Activated CD8-positive, alpha-beta memory T cell treated with anti-CD3 and anti-CD28 coated beads, Interleukin-2, amount 10 ng/mL, durations not matched to agents 7 days and 5 days (primary cell): Measurements from ENCODE around the gene WDR4. TPM values are rescaled to one million over a fixed set of nuclear protein-coding genes. Genes with fewer than 3 reads are reported as not detected.
"Not testable (repeated sequence)": the region's sequence is repeated elsewhere in the genome, so short reads cannot be mapped to it uniquely, and the experiment has no call there.

Source experiments
- ATAC-seq: fragments of 150-1000 bp; cut with Tn5 transposase; one replicate; pipeline ENCODE4 v1.10.0; 2021; ENCODE audit warnings: moderate library complexity
- CTCF ChIA-PET: fragments of 350-600 bp; sonication (Branson Sonifier 250); formaldehyde crosslinking; loops from one replicate; lab custom pipeline; 2021; ENCODE audit warnings: antibody characterized with exemption; lab: Charles Lee
- DNase-seq: peaks from one replicate; pipeline ENCODE4 v3.0.0-alpha.2; 2020
- H3K27ac Mint-ChIP-seq: one replicate; pipeline ENCODE4 v1.8.0; 2021; ENCODE audit warnings: mild to moderate bottlenecking, mixed read lengths
- H3K27me3 Mint-ChIP-seq: one replicate; pipeline ENCODE4 v1.8.0; 2021; ENCODE audit warnings: mixed read lengths
- H3K36me3 Mint-ChIP-seq: one replicate; pipeline ENCODE4 v1.8.0; 2021; ENCODE audit warnings: mild to moderate bottlenecking, mixed read lengths
- H3K4me1 Mint-ChIP-seq: one replicate; pipeline ENCODE4 v1.8.0; 2021; ENCODE audit warnings: mixed read lengths
- H3K4me3 Mint-ChIP-seq: one replicate; pipeline ENCODE4 v1.8.0; 2021; ENCODE audit warnings: mild to moderate bottlenecking, moderate library complexity, mixed read lengths
- H3K9me3 Mint-ChIP-seq: one replicate; pipeline ENCODE4 v1.8.0; 2022; ENCODE audit warnings: low read depth, mixed read lengths
- total RNA-seq, 2 experiments: library from RNA; stranded (reverse); gene quantifications; one replicate each; pipeline ENCODE4 v1.2.3, GENCODE V29; 2021

WDR4 gene
- total RNA-seq, result 10 to 100 TPM; 39.7 to 43.6 TPM

DNA sequence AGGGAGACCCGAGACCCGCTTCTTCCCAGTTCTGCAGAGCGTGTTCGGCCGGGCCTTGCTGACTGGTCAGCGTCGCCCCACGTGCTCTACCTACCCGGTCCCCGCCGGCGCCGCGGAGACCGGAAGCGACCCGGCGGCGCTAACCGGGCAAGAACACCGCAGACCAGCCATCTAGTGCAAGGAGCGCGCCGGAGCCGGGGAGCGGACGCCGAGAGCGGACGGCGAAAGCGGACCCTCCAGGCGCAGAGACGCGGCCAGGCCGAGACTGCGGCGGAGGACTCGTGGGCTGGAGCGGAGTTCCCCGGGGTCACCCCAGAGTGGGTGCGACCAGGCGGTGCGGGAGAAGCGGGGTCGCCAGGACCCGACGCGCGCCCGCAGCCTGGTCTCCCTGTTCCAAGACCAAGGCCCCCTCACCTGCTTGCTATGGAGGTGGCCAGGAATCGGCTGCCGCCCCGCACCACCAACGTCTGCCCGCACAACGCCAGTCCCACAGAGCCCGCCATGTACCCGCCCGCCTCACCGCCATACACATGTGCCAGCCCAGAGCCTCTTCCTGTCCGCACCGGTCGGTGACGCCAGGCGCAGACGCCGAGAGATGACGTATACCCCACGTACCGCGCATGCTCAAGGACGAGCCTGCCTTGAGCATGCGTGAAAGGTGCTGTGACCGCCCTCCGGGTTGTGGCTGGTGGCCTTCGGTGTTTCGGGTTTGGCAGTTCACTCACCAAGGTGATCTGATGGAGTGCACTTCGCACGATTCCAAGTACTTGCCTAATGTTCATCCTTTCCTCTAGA, at the start of gene WDR4:
WDR4 (minus strand) TSS at position 547 of the 795 bp plus-strand sequence; CDS start at position 503, 44 bp downstream.
- Mint-ChIP-seq H3K27ac (peak within 1 kb of the TSS; percentile 95), H3K4me1 (peaks cover 29% of the 10 kb centered on the region), H3K4me3 (peak within 1 kb of the TSS; percentile 92), H3K9me3 (no peaks in the 10 kb centered on the region), H3K27me3 (peaks cover 2% of the 10 kb centered on the region), H3K36me3 (peaks cover 18% of the 10 kb centered on the region)
- peak; percentile 99 for DNase-seq
- CTCF ChIA-PET, result interaction anchor here (1.1 to 1.3 kb wide), 2 partner anchors 14 to 286 kb away, joined by 6 read pairs; partner anchors contain the start of gene NDUFV3
- ATAC-seq, result peak; percentile 92

DNA sequence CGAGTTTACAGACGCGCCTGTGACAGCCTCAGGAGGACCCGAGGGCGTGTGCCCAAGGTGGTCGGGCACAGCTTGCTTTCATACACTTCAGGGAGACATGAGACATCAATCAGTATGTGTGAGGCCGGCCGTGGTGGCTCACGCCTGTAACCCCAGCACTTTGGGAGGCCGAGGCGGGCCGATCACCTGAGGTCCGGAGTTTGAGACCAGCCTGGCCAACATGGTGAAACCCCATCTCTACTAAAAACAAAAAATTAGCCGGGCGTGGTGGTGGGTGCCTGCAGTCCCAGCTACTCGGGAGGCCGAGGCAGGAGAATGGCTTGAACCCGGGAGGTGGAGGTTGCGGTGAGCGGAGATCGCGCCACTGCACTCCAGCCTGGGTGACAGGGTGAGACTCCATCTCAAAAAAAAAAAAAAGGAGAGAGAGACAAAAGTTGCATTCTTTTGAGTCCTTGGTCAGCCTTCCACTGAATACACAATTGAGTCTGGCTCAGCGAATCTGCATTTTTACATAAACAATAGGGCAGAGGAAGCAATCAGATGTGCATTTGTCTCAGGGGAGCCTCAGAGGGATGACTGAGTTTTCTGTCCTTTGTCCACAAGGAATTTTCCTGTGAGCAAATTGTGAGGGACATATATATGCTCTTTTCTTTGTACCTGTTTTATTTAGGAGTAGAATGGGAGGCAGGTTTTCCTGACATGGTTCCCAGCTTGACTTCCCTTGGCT, 48.3 kb upstream of the WDR4 start:
- H3K27ac Mint-ChIP-seq, ATAC-seq, H3K36me3 Mint-ChIP-seq, H3K27me3 Mint-ChIP-seq, H3K4me3 Mint-ChIP-seq, DNase-seq, H3K9me3 Mint-ChIP-seq, CTCF ChIA-PET: not testable (repeated sequence)
- peaks cover 16% of the 10 kb centered on the region for H3K4me1 Mint-ChIP-seq

GRCh38 chr21:42925114-42925926, 46.0 kb upstream of the WDR4 start, which contains the start of gene ERVH48-1:
Gene ERVH48-1 (minus strand): TSS chr21:42925630. CDS start chr21:42919006, 6,624 bp downstream.
- no peak within 1 kb of the TSS for H3K4me3 Mint-ChIP-seq
- peaks cover 15% of the 10 kb centered on the region for H3K4me1 Mint-ChIP-seq
- H3K9me3 Mint-ChIP-seq, result no peaks in the 10 kb centered on the region
- CTCF ChIA-PET, result no interaction called here
- ATAC-seq (no peak), DNase-seq (no peak)
- no peaks in the 10 kb centered on the region for H3K27me3 Mint-ChIP-seq
- peak within 1 kb of the TSS; percentile 87 for H3K27ac Mint-ChIP-seq
- no peaks in the 10 kb centered on the region for H3K36me3 Mint-ChIP-seq

GRCh38 chr21:42924433-42924751, 45.1 kb upstream of the WDR4 start:
- CTCF ChIA-PET, result no interaction called here
- Mint-ChIP-seq H3K36me3 (no peaks in the 10 kb centered on the region), H3K9me3 (no peaks in the 10 kb centered on the region), H3K27ac (peak overlapping the region; percentile 87), H3K4me1 (peaks cover 15% of the 10 kb centered on the region), H3K4me3 (peak overlapping the region; percentile 51), H3K27me3 (no peaks in the 10 kb centered on the region)
- ATAC-seq (no peak), DNase-seq (no peak)

DNA sequence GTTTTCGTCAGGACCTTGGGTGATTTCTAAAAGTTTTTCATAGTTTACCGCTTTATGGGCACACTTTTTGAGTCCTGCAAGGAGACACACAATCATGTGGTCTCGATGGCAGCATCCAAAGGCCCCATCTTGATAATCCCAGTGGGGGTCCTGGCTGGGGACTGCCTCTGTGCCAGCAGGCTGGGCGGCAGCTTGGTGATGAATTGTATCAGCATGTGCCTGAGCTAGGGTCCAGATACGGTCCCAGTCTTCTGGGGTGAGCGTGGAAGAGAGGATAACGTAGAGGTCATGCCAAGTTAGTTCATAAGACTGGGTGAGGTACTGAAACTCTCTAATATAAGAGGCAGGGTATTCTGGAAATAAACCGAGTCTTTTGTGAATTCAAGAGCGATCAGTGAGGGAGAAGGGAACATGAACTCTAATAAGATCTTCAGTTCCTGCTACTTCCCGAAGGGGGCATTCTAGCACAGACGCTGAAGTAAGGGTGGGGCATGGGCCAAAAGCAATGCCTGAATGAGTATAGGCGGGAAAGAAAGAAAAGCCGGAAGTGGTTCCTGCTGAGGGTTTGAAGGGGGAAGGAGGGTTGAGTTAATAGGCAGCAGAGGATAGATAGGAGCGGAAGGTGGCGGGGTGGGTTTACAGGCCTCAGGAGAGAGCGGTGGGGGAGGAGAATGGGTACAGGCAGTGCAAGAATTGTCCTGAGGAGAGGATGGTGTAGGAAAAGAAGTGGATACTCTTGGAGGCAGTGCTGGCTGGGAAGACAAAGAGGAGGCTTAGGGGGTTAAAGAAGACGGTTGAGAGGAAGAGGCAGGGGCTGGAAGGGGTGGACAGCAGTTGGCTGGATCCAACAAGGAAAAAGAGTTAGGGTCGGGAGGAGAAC, 44.5 kb upstream of the WDR4 start:
- Mint-ChIP-seq H3K27ac (peak overlapping the region; percentile 87), H3K4me1 (peaks cover 15% of the 10 kb centered on the region), H3K36me3 (no peaks in the 10 kb centered on the region), H3K9me3 (no peaks in the 10 kb centered on the region), H3K4me3 (peak overlapping the region; percentile 51), H3K27me3 (no peaks in the 10 kb centered on the region)
- ATAC-seq (peak; percentile 99), DNase-seq (peak; percentile 91)
- CTCF ChIA-PET, result no interaction called here

DNA sequence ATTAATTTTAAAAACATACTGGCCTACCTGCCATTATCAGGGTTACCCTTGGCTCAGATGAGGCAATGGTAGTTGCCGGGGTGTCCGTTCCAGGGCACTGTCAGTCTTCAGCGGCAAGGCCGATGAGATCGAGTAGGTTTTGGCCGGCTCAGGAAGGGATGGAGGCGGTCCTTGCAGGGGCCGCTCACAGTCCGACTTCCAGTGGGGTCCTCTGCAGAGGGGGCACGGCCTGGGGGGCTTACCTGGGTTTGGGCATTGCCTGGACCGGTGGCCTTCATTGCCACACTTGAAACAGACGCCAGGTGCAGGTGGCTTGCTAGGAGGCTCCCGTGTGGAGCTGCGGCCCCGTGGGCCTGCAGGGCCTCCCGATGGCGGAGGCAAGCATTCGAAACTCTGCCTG, 43.6 kb upstream of the WDR4 start:
- Mint-ChIP-seq H3K27me3 (no peaks in the 10 kb centered on the region), H3K9me3 (no peaks in the 10 kb centered on the region), H3K4me3 (no peak overlapping the region), H3K36me3 (no peaks in the 10 kb centered on the region), H3K27ac (no peak overlapping the region), H3K4me1 (peaks cover 15% of the 10 kb centered on the region)
- CTCF ChIA-PET, result no interaction called here
- ATAC-seq, result no peak
- DNase-seq, result no peak

DNA sequence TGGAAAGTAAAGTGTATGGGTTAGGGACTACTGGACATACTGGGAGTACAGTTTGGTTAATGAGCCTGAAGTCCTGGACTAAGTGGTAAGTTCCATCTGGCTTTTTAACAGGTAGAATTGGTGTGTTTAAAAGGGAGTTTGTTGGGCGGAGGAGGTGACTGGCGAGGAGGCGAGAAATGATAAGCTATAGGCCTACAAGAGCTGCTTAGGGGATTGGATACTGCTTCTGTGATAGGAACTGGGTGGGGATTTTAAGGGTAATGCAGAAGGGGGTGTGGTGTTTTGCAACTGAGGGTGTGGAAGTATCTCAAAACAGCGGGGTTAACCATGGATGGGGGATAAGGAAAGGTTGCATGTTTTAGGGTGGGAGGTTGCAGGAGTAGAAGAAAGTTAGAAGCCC, 42.6 kb upstream of the WDR4 start:
- CTCF ChIA-PET, result interaction anchor here (0.6 kb wide), 1 partner anchor 51 kb away, joined by 3 read pairs; no protein-coding TSS in a partner anchor
- no peak for ATAC-seq
- no peaks in the 10 kb centered on the region for H3K9me3 Mint-ChIP-seq

DNA sequence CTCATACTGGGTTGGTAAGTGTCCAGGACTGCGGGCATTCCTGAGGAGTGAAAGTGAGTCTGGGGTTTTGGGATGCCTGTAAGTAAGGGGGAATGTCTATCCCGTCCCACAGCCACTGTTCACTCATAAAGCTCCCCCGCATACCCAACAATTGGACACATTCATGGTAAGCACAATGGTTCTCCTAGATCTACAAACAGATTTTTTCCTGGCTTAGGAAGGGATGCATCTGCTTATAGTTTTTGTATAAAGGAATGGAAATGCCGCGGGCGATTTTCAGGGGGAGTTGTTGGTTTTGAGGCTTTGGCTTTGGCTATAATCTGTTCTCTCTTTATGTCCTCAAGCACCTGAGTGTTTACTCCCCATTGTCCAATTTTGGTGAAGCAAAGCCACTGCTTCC, 39.0 kb upstream of the WDR4 start:
- no peaks in the 10 kb centered on the region for H3K36me3 Mint-ChIP-seq
- H3K27ac Mint-ChIP-seq, result no peak overlapping the region
- CTCF ChIA-PET, result no interaction called here
- peaks cover 5% of the 10 kb centered on the region for H3K4me1 Mint-ChIP-seq
- no peak overlapping the region for H3K4me3 Mint-ChIP-seq
- no peaks in the 10 kb centered on the region for H3K27me3 Mint-ChIP-seq
- ATAC-seq (no peak), DNase-seq (no peak)
- no peaks in the 10 kb centered on the region for H3K9me3 Mint-ChIP-seq

More for the DNA sequence above, 42.6 kb upstream of the WDR4 start:
- Mint-ChIP-seq H3K27ac (no peak overlapping the region), H3K4me3 (no peak overlapping the region), H3K4me1 (peaks cover 15% of the 10 kb centered on the region), H3K27me3 (no peaks in the 10 kb centered on the region), H3K36me3 (no peaks in the 10 kb centered on the region)
- no peak for DNase-seq

- DNase-seq (no peak), ATAC-seq (no peak)
- CTCF ChIA-PET, result no interaction called here
- Mint-ChIP-seq H3K4me1 (peaks cover 3% of the 10 kb centered on the region), H3K4me3 (no peak overlapping the region), H3K27me3 (no peaks in the 10 kb centered on the region), H3K36me3 (peaks cover 11% of the 10 kb centered on the region), H3K9me3 (no peaks in the 10 kb centered on the region), H3K27ac (no peak overlapping the region)
Measured at GRCh38 chr21:42913476-42913875, 34.1 kb upstream of the WDR4 start.

DNA sequence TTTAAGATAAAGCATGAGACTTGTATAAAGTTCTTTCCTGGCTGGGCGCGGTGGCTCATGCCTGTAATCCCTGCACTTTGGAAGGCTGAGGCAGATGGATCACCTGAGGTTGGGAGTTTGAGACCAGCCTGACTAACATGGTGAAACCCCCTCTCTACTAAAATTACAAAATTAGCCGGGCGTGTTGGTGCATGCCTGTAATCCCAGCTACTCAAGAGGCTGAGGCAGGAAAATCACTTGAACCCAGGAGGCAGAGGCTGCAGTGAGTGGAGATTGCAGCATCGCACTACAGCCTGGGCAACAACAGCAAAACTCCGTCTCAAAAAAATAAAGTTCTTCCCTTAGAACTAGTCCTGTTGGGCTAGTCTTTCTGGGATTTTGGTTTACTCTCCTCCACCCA, 32.6 kb upstream of the WDR4 start:
- H3K4me1 Mint-ChIP-seq, CTCF ChIA-PET, H3K9me3 Mint-ChIP-seq, DNase-seq, H3K27ac Mint-ChIP-seq, ATAC-seq, H3K4me3 Mint-ChIP-seq, H3K27me3 Mint-ChIP-seq: not testable (repeated sequence)
- peaks cover 12% of the 10 kb centered on the region for H3K36me3 Mint-ChIP-seq

DNA sequence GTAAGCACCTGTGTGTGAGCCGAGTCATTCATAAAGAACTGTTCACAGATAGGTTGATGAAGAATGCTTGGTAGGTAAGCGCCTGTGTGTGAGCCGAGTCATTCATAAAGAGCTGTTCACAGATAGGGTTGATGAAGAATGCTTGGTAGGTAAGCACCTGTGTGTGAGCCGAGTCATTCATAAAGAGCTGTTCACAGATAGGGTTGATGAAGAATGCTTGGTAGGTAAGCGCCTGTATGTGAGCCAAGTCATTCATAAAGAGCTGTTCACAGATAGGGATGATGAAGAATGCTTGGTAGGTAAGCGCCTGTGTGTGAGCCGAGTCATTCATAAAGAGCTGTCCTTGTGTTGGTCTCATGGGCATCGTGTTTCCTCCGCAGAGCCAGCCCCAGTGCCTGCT, 29.1 kb upstream of the WDR4 start:
- H3K9me3 Mint-ChIP-seq, H3K27ac Mint-ChIP-seq, H3K4me1 Mint-ChIP-seq, CTCF ChIA-PET, DNase-seq, H3K4me3 Mint-ChIP-seq, ATAC-seq, H3K27me3 Mint-ChIP-seq: not testable (repeated sequence)
- H3K36me3 Mint-ChIP-seq, result peaks cover 26% of the 10 kb centered on the region

DNA sequence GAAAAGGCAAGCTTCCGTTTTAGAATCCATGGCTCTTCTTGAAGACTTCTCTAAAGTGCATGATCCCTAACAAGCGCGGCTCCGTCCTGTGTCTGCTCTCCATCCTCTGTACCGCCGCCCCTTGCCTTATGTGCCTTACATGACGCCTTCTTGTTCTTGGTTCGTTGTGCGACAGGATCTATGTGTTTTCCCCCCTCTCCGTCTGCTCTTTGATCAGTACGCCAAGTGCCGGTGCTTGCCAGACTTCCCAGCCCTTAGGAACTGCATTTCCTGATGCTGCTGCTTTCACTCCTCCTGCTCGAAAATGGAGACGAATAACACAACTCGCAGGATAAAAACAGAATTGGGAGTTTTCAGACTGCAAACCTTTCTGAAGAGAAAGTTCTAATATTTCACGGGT, 26.9 kb upstream of the WDR4 start:
- no peak for DNase-seq
- Mint-ChIP-seq H3K27ac (no peak overlapping the region), H3K9me3 (no peaks in the 10 kb centered on the region), H3K36me3 (peaks cover 30% of the 10 kb centered on the region), H3K27me3 (no peaks in the 10 kb centered on the region), H3K4me3 (no peak overlapping the region), H3K4me1 (no peaks in the 10 kb centered on the region)
- CTCF ChIA-PET, result no interaction called here
- ATAC-seq, result no peak
